Caco-2 (cell line): ENCODE results near the gene SLC1A7. TPM values are rescaled to one million over a fixed set of nuclear protein-coding genes. Genes with fewer than 3 reads are reported as not detected.

Experiments used
- BruUV-seq: library from RNA; stranded (reverse); fragments of 400-500 nt; replicated peaks from 2 replicates; lab custom pipeline; 2021; lab: Mats Ljungman, UMichigan
- CTCF ChIA-PET: fragments of 300-600 bp; sonication (Branson Sonifier 250); formaldehyde crosslinking; loops from one replicate; lab custom pipeline; 2022; ENCODE audit warnings: antibody characterized with exemption; lab: Charles Lee
- POLR2A ChIA-PET: fragments of 300-600 bp; sonication (Branson Sonifier 250); formaldehyde crosslinking; loops from one replicate; lab custom pipeline; 2022; ENCODE audit warnings: antibody characterized with exemption; lab: Charles Lee
- DNase-seq, 2 experiments: peaks; one replicate each; pipeline versions ENCODE4 v3.0.0 to v3.0.0-alpha.2; 2020 to 2022
- H3K27me3 ChIP-seq: replicated peaks from 2 replicates; pipeline ENCODE4 v1.6.0; 2011; ENCODE audit warnings: low read length; ENCODE audit not compliant: control insufficient read depth, insufficient read depth
- H3K36me3 ChIP-seq: 2 replicates; pipeline ENCODE4 v1.5.1; 2011; ENCODE audit warnings: low read length; ENCODE audit not compliant: control insufficient read depth, insufficient read depth
- H3K4me1 ChIP-seq: fragments of 250-450 bp; sonication (Bioruptor Pico); 2 replicates; pipeline ENCODE4 v1.5.1; 2020; ENCODE audit warnings: mild to moderate bottlenecking
- H3K4me3 ChIP-seq: 2 replicates; pipeline ENCODE4 v1.5.1; 2011; ENCODE audit warnings: low read depth, mild to moderate bottlenecking, control low read depth, low read length
- H3K9me3 ChIP-seq: fragments of 250-450 bp; sonication (Bioruptor Pico); 2 replicates; pipeline ENCODE4 v1.5.1; 2020; ENCODE audit warnings: mild to moderate bottlenecking, moderate library complexity
- H3K27ac Mint-ChIP-seq: one replicate; pipeline ENCODE4 v1.8.0; 2022; ENCODE audit warnings: mixed read lengths; ENCODE audit not compliant: unreplicated experiment
- H3K27me3 Mint-ChIP-seq: one replicate; pipeline ENCODE4 v1.8.0; 2022; ENCODE audit warnings: mixed read lengths; ENCODE audit not compliant: insufficient read depth, unreplicated experiment
- H3K36me3 Mint-ChIP-seq: one replicate; pipeline ENCODE4 v1.8.0; 2022; ENCODE audit warnings: mild to moderate bottlenecking, mixed read lengths; ENCODE audit not compliant: insufficient read depth, unreplicated experiment
- H3K4me1 Mint-ChIP-seq: one replicate; pipeline ENCODE4 v1.8.0; 2022; ENCODE audit warnings: low read depth, mixed read lengths; ENCODE audit not compliant: unreplicated experiment
- H3K4me3 Mint-ChIP-seq: one replicate; pipeline ENCODE4 v1.8.0; 2022; ENCODE audit warnings: mild to moderate bottlenecking, moderate library complexity, mixed read lengths; ENCODE audit not compliant: unreplicated experiment
- H3K9me3 Mint-ChIP-seq: one replicate; pipeline ENCODE4 v1.8.0; 2022; ENCODE audit warnings: mixed read lengths; ENCODE audit not compliant: unreplicated experiment
- CTCF ChIP-seq, 2 experiments: fragments of 200-600 bp in 1 of 2; IDR thresholded peaks; 1 replicate in 1 of 2; 2 replicates in 1 of 2; pipeline versions ENCODE4 v1.5.1 to v1.8.0; 2011 to 2022; ENCODE audit warnings: antibody characterized with exemption in 1 of 2, control low read depth in 1 of 2, inconsistent platforms in 1 of 2, low read depth in 1 of 2, low read length in 1 of 2, mild to moderate bottlenecking in 1 of 2, moderate library complexity in 1 of 2; ENCODE audit not compliant: insufficient read depth in 1 of 2, severe bottlenecking in 1 of 2, unreplicated experiment in 1 of 2
- intact Hi-C: fragments of 100-400 bp; cut with micrococcal nuclease; formaldehyde crosslinking; loops from one replicate; pipeline ENCODE4 v1.10.0; 2022; ENCODE audit not compliant: unreplicated experiment
- total RNA-seq: library from RNA; stranded (reverse); gene quantifications from 2 replicates; pipeline ENCODE4 v1.2.3, GENCODE V29; 2022

The SLC1A7 gene
- total RNA-seq, 1 experiment from 2014 or later = not detected

GRCh38 chr1:53088616-53089300 lies 53.7 kb downstream of the SLC1A7 start:
- Mint-ChIP-seq H3K4me1 (peaks cover 3% of the 10 kb centered on the region), H3K27ac (no peak overlapping the region), H3K9me3 (no peaks in the 10 kb centered on the region), H3K27me3 (no peaks in the 10 kb centered on the region), H3K36me3 (no peaks in the 10 kb centered on the region), H3K4me3 (no peak overlapping the region)
- TF ChIP-seq CTCF (IDR thresholded peaks at IDR 0.05; ENCODE audit: insufficient read depth in 1 of 2, low read depth in 1 of 2, low read length in 1 of 2, severe bottlenecking in 1 of 2, unreplicated experiment in 1 of 2) = no peak
- intact Hi-C loops = no loop called here
- ChIA-PET POLR2A (no interaction called here), CTCF (no interaction called here)
- Histone ChIP-seq H3K27me3 (no peaks in the 10 kb centered on the region), H3K9me3 (no peaks in the 10 kb centered on the region), H3K4me3 (no peak overlapping the region), H3K4me1 (peaks cover 20% of the 10 kb centered on the region), H3K36me3 (no peaks in the 10 kb centered on the region)
- no peak for DNase-seq
- BruUV-seq = no TSS peak

GRCh38 chr1:53087332-53088285 lies 54.8 kb downstream of the SLC1A7 start:
- intact Hi-C loops = no loop called here
- no peak overlapping the region for H3K27ac Mint-ChIP-seq
- Histone ChIP-seq H3K4me1 (peaks cover 20% of the 10 kb centered on the region), H3K9me3 (no peaks in the 10 kb centered on the region), H3K36me3 (no peaks in the 10 kb centered on the region), H3K4me3 (no peak overlapping the region), H3K27me3 (no peaks in the 10 kb centered on the region)
- ChIA-PET POLR2A (no interaction called here), CTCF (no interaction called here)
- H3K4me3 Mint-ChIP-seq = no peak overlapping the region
- no TSS peak for BruUV-seq
- H3K4me1 Mint-ChIP-seq = no peaks in the 10 kb centered on the region
- H3K9me3 Mint-ChIP-seq = no peaks in the 10 kb centered on the region
- H3K27me3 Mint-ChIP-seq = no peaks in the 10 kb centered on the region
- TF ChIP-seq CTCF (IDR thresholded peaks at IDR 0.05; ENCODE audit: insufficient read depth in 1 of 2, low read depth in 1 of 2, low read length in 1 of 2, severe bottlenecking in 1 of 2, unreplicated experiment in 1 of 2) = no peak
- H3K36me3 Mint-ChIP-seq = no peaks in the 10 kb centered on the region
- DNase-seq = no peak

GRCh38 chr1:53086491-53087070 lies 55.9 kb downstream of the SLC1A7 start:
- intact Hi-C loops = no loop called here
- H3K36me3 ChIP-seq = no peaks in the 10 kb centered on the region
- CTCF ChIA-PET = interaction anchor here (0.7 kb wide), 1 partner anchor 85 kb away, joined by 3 read pairs; no protein-coding TSS in a partner anchor
- no peaks in the 10 kb centered on the region for H3K27me3 ChIP-seq
- no peaks in the 10 kb centered on the region for H3K4me1 Mint-ChIP-seq
- no peak for DNase-seq
- H3K9me3 Mint-ChIP-seq = no peaks in the 10 kb centered on the region
- POLR2A ChIA-PET = interaction anchor here (0.6 kb wide), 1 partner anchor 140 kb away, joined by 7 read pairs; no protein-coding TSS in a partner anchor
- TF ChIP-seq CTCF (IDR thresholded peaks at IDR 0.05; ENCODE audit: insufficient read depth in 1 of 2, low read depth in 1 of 2, low read length in 1 of 2, severe bottlenecking in 1 of 2, unreplicated experiment in 1 of 2) = no peak
- H3K9me3 ChIP-seq = no peaks in the 10 kb centered on the region
- peaks cover 20% of the 10 kb centered on the region for H3K4me1 ChIP-seq
- H3K36me3 Mint-ChIP-seq = peaks cover 4% of the 10 kb centered on the region
- no peaks in the 10 kb centered on the region for H3K27me3 Mint-ChIP-seq
- no peak overlapping the region for H3K27ac Mint-ChIP-seq
- no TSS peak for BruUV-seq
- no peak overlapping the region for H3K4me3 Mint-ChIP-seq
- H3K4me3 ChIP-seq = no peak overlapping the region
